Stimulated activated CD4-positive, alpha-beta T cell treated with anti-CD3 and anti-CD28 coated beads, TNF-alpha, amount 100 ng/mL, for 1 hour (primary cell): ENCODE measurements around the gene SIL1.
"Not testable (repeated sequence)": the region's sequence is repeated elsewhere in the genome, so short reads cannot be mapped to it uniquely, and the experiment has no call there.

Experiments used
- DNase-seq, 3 donors: peaks; one replicate each; pipeline ENCODE4 v3.0.0-alpha.2; 2020; ENCODE audit warnings: low read depth in 3 of 3, low spot score in 1 of 3

Gene SIL1

GRCh38 chr5:139076111-139076510 lies 122.1 kb downstream of the SIL1 start:
- no peak for DNase-seq

- DNase-seq = no peak
These were observed 122.8 kb downstream of the SIL1 start for GRCh38 chr5:139075066-139076050.

- DNase-seq = not testable (repeated sequence)
These were observed 124.2 kb downstream of the SIL1 start for GRCh38 chr5:139073956-139074355.

- DNase-seq = no peak
These were observed 129.5 kb downstream of the SIL1 start for GRCh38 chr5:139068494-139069151.

- no peak for DNase-seq
These were observed 130.1 kb downstream of the SIL1 start for GRCh38 chr5:139068060-139068459.

GRCh38 chr5:139065306-139065705 lies 132.9 kb downstream of the SIL1 start:
- no peak for DNase-seq

GRCh38 chr5:139064613-139065012 lies 133.6 kb downstream of the SIL1 start:
- DNase-seq = no peak

- no peak for DNase-seq
These were observed 134.5 kb downstream of the SIL1 start for GRCh38 chr5:139063664-139064054.

- no peak for DNase-seq
These were observed 135.1 kb downstream of the SIL1 start for GRCh38 chr5:139062910-139063663.

GRCh38 chr5:139061856-139062255 lies 136.3 kb downstream of the SIL1 start:
- no peak for DNase-seq

- no peak for DNase-seq
These were observed 136.9 kb downstream of the SIL1 start for GRCh38 chr5:139061274-139061673.

- no peak for DNase-seq
These were observed 140.0 kb downstream of the SIL1 start for GRCh38 chr5:139058121-139058520.

- DNase-seq = not testable (repeated sequence)
These were observed 140.9 kb downstream of the SIL1 start for GRCh38 chr5:139057045-139057939.

- DNase-seq = no peak
These were observed 145.2 kb downstream of the SIL1 start for GRCh38 chr5:139052975-139053374.

GRCh38 chr5:139051392-139051791 lies 146.8 kb downstream of the SIL1 start:
- no peak for DNase-seq

GRCh38 chr5:139050432-139050831 lies 147.7 kb downstream of the SIL1 start:
- DNase-seq = no peak

- DNase-seq = no peak
These were observed 148.4 kb downstream of the SIL1 start for GRCh38 chr5:139049780-139050179.

- no peak for DNase-seq
These were observed 151.6 kb downstream of the SIL1 start for GRCh38 chr5:139046551-139046950.

GRCh38 chr5:139043157-139043905 lies 154.8 kb downstream of the SIL1 start:
- DNase-seq = no peak

- no peak for DNase-seq
These were observed 158.1 kb downstream of the SIL1 start for GRCh38 chr5:139040081-139040480.
